ENCODE results near the gene ARHGEF3.
"Not testable (repeated sequence)": the region's sequence is repeated elsewhere in the genome, so short reads cannot be mapped to it uniquely, and the experiment has no call there.

Gene ARHGEF3

GRCh38 chr3:56764904-56765547, 36.7 kb downstream of the ARHGEF3 start:
- no peak for DNase-seq

GRCh38 chr3:56764184-56764583, 37.6 kb downstream of the ARHGEF3 start:
- DNase-seq: no peak

GRCh38 chr3:56763233-56763632, 38.5 kb downstream of the ARHGEF3 start:
- DNase-seq: no peak

GRCh38 chr3:56762718-56763117, 39.0 kb downstream of the ARHGEF3 start:
- no peak for DNase-seq

GRCh38 chr3:56761887-56762651, 39.7 kb downstream of the ARHGEF3 start:
- DNase-seq: no peak

- DNase-seq: no peak
Measured at GRCh38 chr3:56761023-56761422, 40.7 kb downstream of the ARHGEF3 start.

GRCh38 chr3:56759532-56759931, 42.2 kb downstream of the ARHGEF3 start:
- DNase-seq: no peak

- DNase-seq: peak; percentile 81 to 82
Measured at GRCh38 chr3:56758539-56758981, 43.2 kb downstream of the ARHGEF3 start.

- DNase-seq: not testable (repeated sequence)
Measured at GRCh38 chr3:56758042-56758441, 43.7 kb downstream of the ARHGEF3 start.

- peak; percentile 25 to 54 for DNase-seq
Measured at GRCh38 chr3:56754741-56755417, 46.9 kb downstream of the ARHGEF3 start.

GRCh38 chr3:56753206-56753820, 48.4 kb downstream of the ARHGEF3 start:
- DNase-seq: peak; percentile 65 to 73

- no peak for DNase-seq
Measured at GRCh38 chr3:56751056-56751707, 50.6 kb downstream of the ARHGEF3 start.

- no peak for DNase-seq
Measured at GRCh38 chr3:56748663-56749231, 53.0 kb downstream of the ARHGEF3 start.

- no peak for DNase-seq
Measured at GRCh38 chr3:56747150-56747549, 54.6 kb downstream of the ARHGEF3 start.

GRCh38 chr3:56744016-56744415, 57.7 kb downstream of the ARHGEF3 start:
- no peak for DNase-seq

- no peak for DNase-seq
Measured at GRCh38 chr3:56742887-56743286, 58.9 kb downstream of the ARHGEF3 start.

- DNase-seq: no peak
Measured at GRCh38 chr3:56739036-56739435, 62.7 kb downstream of the ARHGEF3 start.

GRCh38 chr3:56737006-56737405, 64.7 kb downstream of the ARHGEF3 start:
- no peak for DNase-seq

GRCh38 chr3:56732109-56732508, 69.6 kb downstream of the ARHGEF3 start:
- no peak for DNase-seq

GRCh38 chr3:56725175-56725574, 76.6 kb downstream of the ARHGEF3 start:
- no peak for DNase-seq

- DNase-seq: no peak
Measured at GRCh38 chr3:56724676-56725075, 77.1 kb downstream of the ARHGEF3 start.

GRCh38 chr3:56720849-56721248, 80.9 kb downstream of the ARHGEF3 start:
- no peak for DNase-seq
